Activated CD4-positive, alpha-beta T cell treated with anti-CD3 and anti-CD28 coated beads, Interleukin-2, amount 50 U/mL, for 48 hours (primary cell): ENCODE results near the gene SLC27A5.
"Not testable (repeated sequence)": the region's sequence is repeated elsewhere in the genome, so short reads cannot be mapped to it uniquely, and the experiment has no call there.

Source experiments
- DNase-seq, 2 experiments: peaks; one replicate each; pipeline ENCODE4 v3.0.0-alpha.2; 2020

SLC27A5 gene

GRCh38 chr19:58550362-58551122, 38.8 kb upstream of the SLC27A5 start:
- DNase-seq = no peak

GRCh38 chr19:58549664-58550361, 38.0 kb upstream of the SLC27A5 start:
- no peak for DNase-seq

GRCh38 chr19:58548859-58549663, 37.3 kb upstream of the SLC27A5 start:
- DNase-seq = no peak

- no peak for DNase-seq
Measured at GRCh38 chr19:58547323-58548312, 35.8 kb upstream of the SLC27A5 start.

GRCh38 chr19:58546019-58546530, 34.3 kb upstream of the SLC27A5 start:
- no peak for DNase-seq

- no peak for DNase-seq
Measured at GRCh38 chr19:58545286-58546018, 33.7 kb upstream of the SLC27A5 start.

GRCh38 chr19:58544591-58545285, 32.9 kb upstream of the SLC27A5 start:
- peak in 1 of 2 experiments; percentile 70 for DNase-seq

GRCh38 chr19:58543826-58544590, 32.2 kb upstream of the SLC27A5 start, which contains the start of gene TRIM28:
TSS of gene TRIM28 (plus strand) at chr19:58544064. CDS start at chr19:58544758, 694 bp downstream.
- peak; percentile 100 for DNase-seq

GRCh38 chr19:58542641-58543372, 31.0 kb upstream of the SLC27A5 start:
- DNase-seq = not testable (repeated sequence)

- DNase-seq = not testable (repeated sequence)
Measured at GRCh38 chr19:58539169-58539559, 27.4 kb upstream of the SLC27A5 start.

- peak; percentile 55 to 60 for DNase-seq
Measured at GRCh38 chr19:58538257-58539168, 26.7 kb upstream of the SLC27A5 start.

GRCh38 chr19:58536852-58537798, 25.3 kb upstream of the SLC27A5 start:
- no peak for DNase-seq

GRCh38 chr19:58535857-58536256, 24.1 kb upstream of the SLC27A5 start:
- no peak for DNase-seq

- no peak for DNase-seq
Measured at GRCh38 chr19:58531034-58531840, 19.4 kb upstream of the SLC27A5 start.

GRCh38 chr19:58529405-58529804, 17.6 kb upstream of the SLC27A5 start:
- no peak for DNase-seq

GRCh38 chr19:58522709-58523108, 10.9 kb upstream of the SLC27A5 start:
- DNase-seq = no peak
